Smooth muscle cell (in vitro differentiated cells): ENCODE results near the gene SPARCL1. TPM values are rescaled to one million over a fixed set of nuclear protein-coding genes. Genes with fewer than 3 reads are reported as not detected.

Experiments
- DNase-seq: peaks from one replicate; lab custom pipeline; 2025; ENCODE audit not compliant: unreplicated experiment; lab: John Stamatoyannopoulos, UW
- H2AFZ ChIP-seq: fragments of 200-600 bp; sonication (generic); 2 replicates; pipeline ENCODE4 v1.6.0; 2016; ENCODE audit warnings: antibody characterized with exemption, low read depth, mild to moderate bottlenecking
- H3F3A ChIP-seq: fragments of 200-600 bp; sonication (generic); 2 replicates; pipeline ENCODE4 v1.6.0; 2017; ENCODE audit warnings: antibody characterized with exemption, low read depth
- H3K27ac ChIP-seq: fragments of 200-600 bp; sonication (generic); 2 replicates; pipeline ENCODE4 v1.5.1; 2016; ENCODE audit warnings: low read depth, mild to moderate bottlenecking
- H3K27me3 ChIP-seq: fragments of 200-600 bp; sonication (generic); 2 replicates; pipeline ENCODE4 v1.6.1; 2016; ENCODE audit warnings: low read depth, mild to moderate bottlenecking
- H3K36me3 ChIP-seq: fragments of 200-600 bp; sonication (generic); 2 replicates; pipeline ENCODE4 v1.5.1; 2016; ENCODE audit warnings: low read depth
- H3K4me1 ChIP-seq: fragments of 200-600 bp; sonication (generic); 2 replicates; pipeline ENCODE4 v1.5.1; 2016; ENCODE audit warnings: low read depth
- H3K4me2 ChIP-seq: fragments of 200-600 bp; sonication (generic); 2 replicates; pipeline ENCODE4 v1.6.0; 2016; ENCODE audit warnings: mild to moderate bottlenecking
- H3K4me3 ChIP-seq: fragments of 200-600 bp; sonication (generic); 2 replicates; pipeline ENCODE4 v1.5.1; 2016; ENCODE audit warnings: mild to moderate bottlenecking
- H3K79me2 ChIP-seq: fragments of 200-600 bp; sonication (generic); 2 replicates; pipeline ENCODE4 v1.6.0; 2016; ENCODE audit warnings: low read depth, mild to moderate bottlenecking
- H3K9ac ChIP-seq: fragments of 200-600 bp; sonication (generic); 2 replicates; pipeline ENCODE4 v1.6.0; 2016; ENCODE audit warnings: low read depth
- H3K9me3 ChIP-seq: fragments of 200-600 bp; sonication (generic); replicated peaks from 2 replicates; pipeline ENCODE4 v1.5.1; 2016; ENCODE audit warnings: low read depth
- H4K20me1 ChIP-seq: fragments of 200-600 bp; sonication (generic); 2 replicates; pipeline ENCODE4 v1.6.0; 2016; ENCODE audit warnings: low read depth
- CTCF ChIP-seq: fragments of 200-600 bp; sonication (generic); IDR thresholded peaks from 2 replicates; pipeline ENCODE4 v1.5.1; 2017; ENCODE audit warnings: borderline replicate concordance, mild to moderate bottlenecking, antibody characterized with exemption; ENCODE audit not compliant: insufficient read depth, poor library complexity, severe bottlenecking
- WGBS: methylation state at CpG from one replicate; pipeline ENCODE4 v1.1.7; 2016; ENCODE audit warnings: low lambda C conversion rate; 5-methylcytosine and 5-hydroxymethylcytosine counted together
- polyA plus RNA-seq: library from polyadenylated mRNA; unstranded; fragments of >200 nt; fragmentation: Nextera tagmentation; extraction: Ambion mirVana; gene quantifications from 2 replicates; pipeline ENCODE4 v1.2.1, GENCODE V29; 2016
- total RNA-seq: library from RNA; depleted of rRNA; stranded (reverse); fragments of >200 nt; gene quantifications from 2 replicates; pipeline ENCODE4 v1.2.3, GENCODE V29; 2014

SPARCL1 gene
- total and polyA plus RNA-seq, 2 experiments from 2014 or later: not detected

GRCh38 chr4:87540146-87541058, 11.2 kb upstream of the SPARCL1 start:
- Histone ChIP-seq H3K36me3 (no peaks in the 10 kb centered on the region), H2AFZ (no peak overlapping the region), H3K27me3 (no peaks in the 10 kb centered on the region), H3K27ac (no peak overlapping the region), H3K4me3 (no peak overlapping the region), H4K20me1 (no peaks in the 10 kb centered on the region), H3F3A (no peaks in the 10 kb centered on the region), H3K79me2 (no peaks in the 10 kb centered on the region), H3K4me1 (no peaks in the 10 kb centered on the region), H3K9ac (no peak overlapping the region), H3K9me3 (no peaks in the 10 kb centered on the region), H3K4me2 (no peak overlapping the region)
- TF ChIP-seq CTCF: no peak
- DNase-seq: no peak
- 92% methylated on average over 15 of the region's 15 CpGs for WGBS

- Histone ChIP-seq H3F3A (no peaks in the 10 kb centered on the region), H3K4me2 (no peak overlapping the region), H3K36me3 (no peaks in the 10 kb centered on the region), H3K9me3 (no peaks in the 10 kb centered on the region), H4K20me1 (no peaks in the 10 kb centered on the region), H2AFZ (no peak overlapping the region), H3K4me1 (no peaks in the 10 kb centered on the region), H3K27ac (no peak overlapping the region), H3K27me3 (no peaks in the 10 kb centered on the region), H3K9ac (no peak overlapping the region), H3K79me2 (no peaks in the 10 kb centered on the region), H3K4me3 (no peak overlapping the region)
- no peak for TF ChIP-seq CTCF
- DNase-seq: no peak
- 91% methylated on average over 1 of the region's 1 CpG for WGBS
These were observed 3.7 kb upstream of the SPARCL1 start for GRCh38 chr4:87532907-87533306.

DNA sequence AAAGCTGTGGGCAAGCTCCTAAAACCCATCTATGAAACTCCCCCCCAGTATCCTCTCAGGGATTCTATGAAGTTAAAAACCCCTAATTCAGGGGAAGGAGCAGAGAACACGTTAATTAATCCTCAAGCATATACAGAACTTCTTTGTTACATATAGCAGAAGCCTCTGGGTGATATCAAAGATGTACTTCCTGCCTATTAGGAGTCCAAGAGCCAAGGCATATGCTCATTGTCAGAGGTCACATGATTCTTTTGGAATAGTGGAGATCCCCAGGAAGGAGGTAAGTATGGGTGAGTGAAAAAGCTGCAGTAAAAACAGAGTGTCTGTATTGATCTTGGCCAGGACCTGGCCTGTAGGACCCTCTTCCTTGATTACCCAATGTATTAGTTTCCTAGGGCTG, 2.9 kb upstream of the SPARCL1 start:
- no peaks in the 10 kb centered on the region for H3K36me3 ChIP-seq
- H3F3A ChIP-seq: no peaks in the 10 kb centered on the region
- DNase-seq: no peak
- no peak overlapping the region for H3K27ac ChIP-seq
- no peak overlapping the region for H3K4me3 ChIP-seq
- no peak overlapping the region for H3K9ac ChIP-seq
- H2AFZ ChIP-seq: no peak overlapping the region
- H4K20me1 ChIP-seq: no peaks in the 10 kb centered on the region
- no peak for TF ChIP-seq CTCF
- H3K9me3 ChIP-seq: no peaks in the 10 kb centered on the region
- H3K4me1 ChIP-seq: no peaks in the 10 kb centered on the region
- no peak overlapping the region for H3K4me2 ChIP-seq
- no peaks in the 10 kb centered on the region for H3K27me3 ChIP-seq
- WGBS: 81% methylated on average over 1 of the region's 1 CpG
- H3K79me2 ChIP-seq: no peaks in the 10 kb centered on the region

GRCh38 chr4:87531621-87532020, 2.4 kb upstream of the SPARCL1 start:
- WGBS: 72% methylated on average over 5 of the region's 5 CpGs
- H3K79me2 ChIP-seq: no peaks in the 10 kb centered on the region
- no peak for TF ChIP-seq CTCF

More at GRCh38 chr4:87531621-87532020, 2.4 kb upstream of the SPARCL1 start:
- Histone ChIP-seq H3F3A (no peaks in the 10 kb centered on the region), H3K4me1 (no peaks in the 10 kb centered on the region), H3K4me3 (no peak overlapping the region), H3K27me3 (no peaks in the 10 kb centered on the region), H3K9ac (no peak overlapping the region), H3K36me3 (no peaks in the 10 kb centered on the region), H3K27ac (no peak overlapping the region), H3K9me3 (no peaks in the 10 kb centered on the region), H3K4me2 (no peak overlapping the region), H2AFZ (no peak overlapping the region), H4K20me1 (no peaks in the 10 kb centered on the region)
- DNase-seq: no peak
